Transverse colon (tissue), 4 donors: ENCODE measurements around the gene B4GALT4. TPM values are rescaled to one million over a fixed set of nuclear protein-coding genes. Genes with fewer than 3 reads are reported as not detected.

Source experiments
- DNase-seq: peaks from one replicate; pipeline ENCODE4 v3.0.0-alpha.2; 2019
- H3K27ac ChIP-seq, 4 donors: fragments of 200-600 bp; sonication (generic); 2 replicates each; pipeline ENCODE4 v1.5.1; 2016 to 2018; ENCODE audit warnings: inconsistent platforms in 4 of 4
- H3K27me3 ChIP-seq: fragments of 200-600 bp; sonication (generic); 2 replicates; pipeline ENCODE4 v1.5.1; 2017; ENCODE audit warnings: inconsistent platforms
- H3K36me3 ChIP-seq, 4 donors: fragments of 200-600 bp; sonication (generic); 2 replicates each; pipeline ENCODE4 v1.5.1; 2017 to 2019; ENCODE audit warnings: inconsistent platforms in 4 of 4
- H3K4me1 ChIP-seq, 4 donors: fragments of 200-600 bp; sonication (generic); 2 replicates each; pipeline ENCODE4 v1.5.1; 2017 to 2020; ENCODE audit warnings: inconsistent platforms in 4 of 4
- H3K4me3 ChIP-seq, 4 donors: fragments of 200-600 bp; sonication (generic); 1 replicate in 1 of 4; 2 replicates in 3 of 4; pipeline versions ENCODE4 v1.5.1 to v1.6.1; 2017 to 2019; ENCODE audit warnings: inconsistent platforms in 4 of 4
- H3K9me3 ChIP-seq, 2 donors: fragments of 200-600 bp; sonication (generic); 2 replicates each; pipeline ENCODE4 v1.5.1; 2017 to 2019; ENCODE audit warnings: inconsistent platforms in 2 of 2
- EP300 ChIP-seq: sonication (generic); formaldehyde crosslinking; IDR thresholded peaks from one replicate; pipeline ENCODE4 v1.6.1; 2017; ENCODE audit warnings: antibody characterized with exemption, low read depth
- POLR2A ChIP-seq: fragments of 450-650 bp; IDR thresholded peaks from one replicate; pipeline ENCODE4 v1.6.1; 2016; ENCODE audit warnings: antibody characterized with exemption, mild to moderate bottlenecking, moderate library complexity
- POLR2AphosphoS5 ChIP-seq, 3 donors: sonication (generic); formaldehyde crosslinking; IDR thresholded peaks; one replicate each; pipeline ENCODE4 v1.6.1; 2016; ENCODE audit warnings: antibody characterized with exemption in 3 of 3
- WGBS, 2 donors: methylation state at CpG; one replicate each; pipeline ENCODE4 v1.1.5; 2018; ENCODE audit warnings: low coverage in 1 of 2; 5-methylcytosine and 5-hydroxymethylcytosine counted together
- in situ Hi-C, 4 donors: fragments of 200-750 bp; cut with MboI; loops; one replicate each; pipeline versions ENCODE4 v1.15.0 to v1.15.1; 2017; ENCODE audit warnings: low sequenced_read_pairs in 3 of 4, low pct_ligation_motif_present in 1 of 4, low pct_unique_long_range_greater_than_20kb in 1 of 4
- intact Hi-C: fragments of 100-400 bp; cut with DNase I; formaldehyde crosslinking; loops from one replicate; pipeline ENCODE4 v1.15.1; 2023; ENCODE audit warnings: low total_unique reads
- total RNA-seq, 4 donors: library from RNA; depleted of rRNA; stranded (reverse); fragments of >200 nt; gene quantifications; one replicate each; pipeline ENCODE4 v1.1.0, GENCODE V29; 2016
- TF ChIP-seq, protein P1 (sequence below), 5 experiments: fragments of 200-600 bp in 3 of 5; fragments of 450-650 bp in 2 of 5; sonication (generic) in 3 of 5; IDR thresholded peaks; 1 replicate in 2 of 5; 2 replicates in 3 of 5; pipeline ENCODE4 v1.5.1; 2016 to 2017; ENCODE audit warnings: antibody characterized with exemption in 5 of 5, inconsistent platforms in 3 of 5, mild to moderate bottlenecking in 2 of 5, moderate library complexity in 1 of 5

B4GALT4 gene
- total RNA-seq, 4 donors from 2014 or later, result 27.7 to 54.2 (median 52.0) TPM

- Histone ChIP-seq H3K36me3 (peaks cover 0 to 69% (median 20%) of the 10 kb centered on the region in 4 donors), H3K9me3 (no peaks in the 10 kb centered on the region)
Measured at GRCh38 chr3:119219069-119219468, 21.6 kb downstream of the B4GALT4 start.

GRCh38 chr3:119211803-119212202, 28.9 kb downstream of the B4GALT4 start:
- intact Hi-C loops, result no loop called here
- H3K36me3 ChIP-seq, result peaks cover 0 to 63% (median 18%) of the 10 kb centered on the region in 4 donors

More at GRCh38 chr3:119219069-119219468, 21.6 kb downstream of the B4GALT4 start:
- in situ Hi-C loops, result no loop called here
- TF ChIP-seq POLR2A (no peak), POLR2AphosphoS5 (IDR thresholded peaks at IDR 0.05) (no peak), EP300 (no peak)
- TF ChIP-seq, protein P1, sequence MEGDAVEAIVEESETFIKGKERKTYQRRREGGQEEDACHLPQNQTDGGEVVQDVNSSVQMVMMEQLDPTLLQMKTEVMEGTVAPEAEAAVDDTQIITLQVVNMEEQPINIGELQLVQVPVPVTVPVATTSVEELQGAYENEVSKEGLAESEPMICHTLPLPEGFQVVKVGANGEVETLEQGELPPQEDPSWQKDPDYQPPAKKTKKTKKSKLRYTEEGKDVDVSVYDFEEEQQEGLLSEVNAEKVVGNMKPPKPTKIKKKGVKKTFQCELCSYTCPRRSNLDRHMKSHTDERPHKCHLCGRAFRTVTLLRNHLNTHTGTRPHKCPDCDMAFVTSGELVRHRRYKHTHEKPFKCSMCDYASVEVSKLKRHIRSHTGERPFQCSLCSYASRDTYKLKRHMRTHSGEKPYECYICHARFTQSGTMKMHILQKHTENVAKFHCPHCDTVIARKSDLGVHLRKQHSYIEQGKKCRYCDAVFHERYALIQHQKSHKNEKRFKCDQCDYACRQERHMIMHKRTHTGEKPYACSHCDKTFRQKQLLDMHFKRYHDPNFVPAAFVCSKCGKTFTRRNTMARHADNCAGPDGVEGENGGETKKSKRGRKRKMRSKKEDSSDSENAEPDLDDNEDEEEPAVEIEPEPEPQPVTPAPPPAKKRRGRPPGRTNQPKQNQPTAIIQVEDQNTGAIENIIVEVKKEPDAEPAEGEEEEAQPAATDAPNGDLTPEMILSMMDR (IDR thresholded peaks at IDR 0.05), result no peak
- Histone ChIP-seq H3K4me3 (no peak overlapping the region), H3K27me3 (no peaks in the 10 kb centered on the region), H3K27ac (peak overlapping the region in 3 of 4 donors; percentile 18 to 43 (median 40)), H3K4me1 (peaks cover 0 to 36% (median 10%) of the 10 kb centered on the region in 4 donors)
- no peak for DNase-seq
- WGBS, 2 donors, result 78 to 94% methylated on average over 4 of the region's 4 CpGs
- intact Hi-C loops, result no loop called here

GRCh38 chr3:119211193-119211592, 29.5 kb downstream of the B4GALT4 start:
- WGBS, 2 donors, result 29 to 54% methylated on average over 4 of the region's 4 CpGs
- Histone ChIP-seq H3K36me3 (peaks cover 0 to 59% (median 16%) of the 10 kb centered on the region in 4 donors), H3K4me1 (peaks cover 0 to 6% (median 1%) of the 10 kb centered on the region in 4 donors), H3K9me3 (no peaks in the 10 kb centered on the region), H3K4me3 (no peak overlapping the region), H3K27me3 (no peaks in the 10 kb centered on the region), H3K27ac (no peak overlapping the region)
- in situ Hi-C loops (no loop called here), intact Hi-C loops (no loop called here)
- no peak for DNase-seq
- no peak for TF ChIP-seq EP300
- TF ChIP-seq POLR2A, result no peak
- no peak for TF ChIP-seq POLR2AphosphoS5 (IDR thresholded peaks at IDR 0.05)
- TF ChIP-seq, protein P1 (IDR thresholded peaks at IDR 0.05), result no peak

More at GRCh38 chr3:119211803-119212202, 28.9 kb downstream of the B4GALT4 start:
- WGBS, 2 donors, result 85 to 95% methylated on average over 6 of the region's 6 CpGs
- H3K27ac ChIP-seq, result no peak overlapping the region
- TF ChIP-seq, protein P1 (IDR thresholded peaks at IDR 0.05), result no peak
- TF ChIP-seq POLR2AphosphoS5 (IDR thresholded peaks at IDR 0.05), result no peak
- TF ChIP-seq POLR2A, result no peak
- TF ChIP-seq EP300, result no peak
- H3K9me3 ChIP-seq, result no peaks in the 10 kb centered on the region
- H3K4me1 ChIP-seq, result peaks cover 0 to 6% (median 1%) of the 10 kb centered on the region in 4 donors
- no peak for DNase-seq
- no peak overlapping the region for H3K4me3 ChIP-seq
- H3K27me3 ChIP-seq, result no peaks in the 10 kb centered on the region
- in situ Hi-C loops, result no loop called here

DNA sequence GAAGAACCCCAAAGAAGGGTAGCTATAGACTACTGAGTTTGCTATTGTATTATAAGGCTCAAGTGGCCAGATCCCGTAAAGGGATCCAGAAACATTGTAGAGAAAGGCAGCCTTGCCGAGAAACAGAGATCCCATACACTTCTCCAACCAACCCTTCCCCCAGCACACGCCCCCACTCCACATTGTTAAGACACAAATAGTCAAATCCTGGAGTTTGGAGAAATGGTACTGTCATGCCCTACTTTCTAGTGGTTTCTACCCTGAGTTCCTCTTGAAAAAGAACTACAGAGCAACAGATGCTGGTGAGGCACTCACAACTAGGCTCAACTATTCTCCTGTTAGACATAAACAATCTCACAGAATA, 33.2 kb downstream of the B4GALT4 start:
- intact Hi-C loops (no loop called here), in situ Hi-C loops (no loop called here)
- no peak for DNase-seq
- peaks cover 0 to 25% (median 5%) of the 10 kb centered on the region in 4 donors for H3K36me3 ChIP-seq
- no peak overlapping the region for H3K4me3 ChIP-seq
- no peak overlapping the region for H3K27ac ChIP-seq
- H3K27me3 ChIP-seq, result no peaks in the 10 kb centered on the region
- H3K4me1 ChIP-seq, result peaks cover 0 to 9% (median 1%) of the 10 kb centered on the region in 4 donors
- TF ChIP-seq, protein P1 (IDR thresholded peaks at IDR 0.05), result no peak
- TF ChIP-seq EP300 (no peak), POLR2AphosphoS5 (IDR thresholded peaks at IDR 0.05) (no peak)
- H3K9me3 ChIP-seq, result no peaks in the 10 kb centered on the region
- 92 to 94% methylated on average over 3 of the region's 3 CpGs for WGBS, 2 donors
